Activated B cell treated with CpG ODN at 0.5 μM for 24 hours (primary cell): ENCODE results near the gene WDR91. TPM values are rescaled to one million over a fixed set of nuclear protein-coding genes. Genes with fewer than 3 reads are reported as not detected.

ENCODE experiments used
- ATAC-seq: fragments of 200-7000 bp; cut with Tn5 transposase; one replicate; pipeline ENCODE4 v1.10.0; 2021; ENCODE audit warnings: low read depth, mild to moderate bottlenecking, moderate library complexity
- CTCF ChIA-PET: fragments of 350-600 bp; sonication (Branson Sonifier 250); formaldehyde crosslinking; loops from one replicate; lab custom pipeline; 2021; ENCODE audit warnings: antibody characterized with exemption; lab: Charles Lee
- POLR2A ChIA-PET: fragments of 350-600 bp; sonication (Branson Sonifier 250); formaldehyde crosslinking; loops from one replicate; lab custom pipeline; 2021; ENCODE audit warnings: antibody characterized with exemption; lab: Charles Lee
- DNase-seq: peaks from one replicate; pipeline ENCODE4 v3.0.0; 2022
- H3K27ac Mint-ChIP-seq: one replicate; pipeline ENCODE4 v1.8.0; 2020; ENCODE audit warnings: mixed read lengths
- H3K27me3 Mint-ChIP-seq: one replicate; pipeline ENCODE4 v1.8.0; 2021; ENCODE audit warnings: mixed read lengths
- H3K36me3 Mint-ChIP-seq: one replicate; pipeline ENCODE4 v1.8.0; 2021; ENCODE audit warnings: low read depth, mixed read lengths
- H3K4me1 Mint-ChIP-seq: one replicate; pipeline ENCODE4 v1.8.0; 2021; ENCODE audit warnings: mixed read lengths
- H3K4me3 Mint-ChIP-seq: one replicate; pipeline ENCODE4 v1.8.0; 2020; ENCODE audit warnings: mild to moderate bottlenecking, mixed read lengths
- H3K9me3 Mint-ChIP-seq: one replicate; pipeline ENCODE4 v1.8.0; 2020; ENCODE audit warnings: mixed read lengths
- intact Hi-C: fragments of 100-400 bp; cut with micrococcal nuclease; formaldehyde crosslinking; loops from one replicate; pipeline ENCODE4 v1.15.1; 2024
- total RNA-seq: library from RNA; stranded (reverse); gene quantifications from 2 replicates; pipeline ENCODE4 v1.2.3, GENCODE V29; 2022
- TF ChIP-seq, protein P1 (sequence below): fragments of 200-600 bp; IDR thresholded peaks from one replicate; pipeline ENCODE4 v1.8.0; 2022; ENCODE audit warnings: antibody characterized with exemption, mild to moderate bottlenecking

The WDR91 gene
- total RNA-seq, 1 donor from 2014 or later = 60.1 TPM

DNA sequence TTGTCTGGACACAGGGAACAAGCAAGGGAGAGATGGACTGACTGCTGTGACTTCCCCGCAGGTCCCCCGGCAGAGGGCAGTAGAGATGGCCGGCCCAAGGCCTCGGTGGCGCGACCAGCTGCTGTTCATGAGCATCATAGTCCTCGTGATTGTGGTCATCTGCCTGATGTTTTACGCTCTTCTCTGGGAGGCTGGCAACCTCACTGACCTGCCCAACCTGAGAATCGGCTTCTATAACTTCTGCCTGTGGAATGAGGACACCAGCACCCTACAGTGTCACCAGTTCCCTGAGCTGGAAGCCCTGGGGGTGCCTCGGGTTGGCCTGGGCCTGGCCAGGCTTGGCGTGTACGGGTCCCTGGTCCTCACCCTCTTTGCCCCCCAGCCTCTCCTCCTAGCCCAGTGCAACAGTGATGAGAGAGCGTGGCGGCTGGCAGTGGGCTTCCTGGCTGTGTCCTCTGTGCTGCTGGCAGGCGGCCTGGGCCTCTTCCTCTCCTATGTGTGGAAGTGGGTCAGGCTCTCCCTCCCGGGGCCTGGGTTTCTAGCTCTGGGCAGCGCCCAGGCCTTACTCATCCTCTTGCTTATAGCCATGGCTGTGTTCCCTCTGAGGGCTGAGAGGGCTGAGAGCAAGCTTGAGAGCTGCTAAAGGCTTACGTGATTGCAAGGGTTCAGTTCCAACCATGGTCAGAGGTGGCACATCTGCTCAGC, 46.8 kb downstream of the WDR91 start:
- no peaks in the 10 kb centered on the region for H3K27me3 Mint-ChIP-seq
- ATAC-seq (no peak), DNase-seq (no peak)
- peaks cover 81% of the 10 kb centered on the region for H3K36me3 Mint-ChIP-seq
- TF ChIP-seq, protein P1, sequence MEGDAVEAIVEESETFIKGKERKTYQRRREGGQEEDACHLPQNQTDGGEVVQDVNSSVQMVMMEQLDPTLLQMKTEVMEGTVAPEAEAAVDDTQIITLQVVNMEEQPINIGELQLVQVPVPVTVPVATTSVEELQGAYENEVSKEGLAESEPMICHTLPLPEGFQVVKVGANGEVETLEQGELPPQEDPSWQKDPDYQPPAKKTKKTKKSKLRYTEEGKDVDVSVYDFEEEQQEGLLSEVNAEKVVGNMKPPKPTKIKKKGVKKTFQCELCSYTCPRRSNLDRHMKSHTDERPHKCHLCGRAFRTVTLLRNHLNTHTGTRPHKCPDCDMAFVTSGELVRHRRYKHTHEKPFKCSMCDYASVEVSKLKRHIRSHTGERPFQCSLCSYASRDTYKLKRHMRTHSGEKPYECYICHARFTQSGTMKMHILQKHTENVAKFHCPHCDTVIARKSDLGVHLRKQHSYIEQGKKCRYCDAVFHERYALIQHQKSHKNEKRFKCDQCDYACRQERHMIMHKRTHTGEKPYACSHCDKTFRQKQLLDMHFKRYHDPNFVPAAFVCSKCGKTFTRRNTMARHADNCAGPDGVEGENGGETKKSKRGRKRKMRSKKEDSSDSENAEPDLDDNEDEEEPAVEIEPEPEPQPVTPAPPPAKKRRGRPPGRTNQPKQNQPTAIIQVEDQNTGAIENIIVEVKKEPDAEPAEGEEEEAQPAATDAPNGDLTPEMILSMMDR = no peak
- ChIA-PET CTCF (interaction anchor here (1.1 to 1.5 kb wide), 2 partner anchors 25 to 110 kb away, joined by 3 to 4 read pairs; no protein-coding TSS in a partner anchor), POLR2A (interaction anchor here (0.6 to 6.0 kb wide), 5 partner anchors 16 to 463 kb away, joined by 3 to 119 read pairs (median 5); partner anchors contain the start of genes AGBL3, TMEM140 and WDR91)
- no peak overlapping the region for H3K4me3 Mint-ChIP-seq
- intact Hi-C loops = loop anchor here (5.0 kb wide), 1 partner anchor 707 kb away; the partner anchor contains the start of gene AKR1B1
- H3K27ac Mint-ChIP-seq = peak overlapping the region; percentile 75
- peaks cover 5% of the 10 kb centered on the region for H3K9me3 Mint-ChIP-seq
- H3K4me1 Mint-ChIP-seq = peaks cover 72% of the 10 kb centered on the region

DNA sequence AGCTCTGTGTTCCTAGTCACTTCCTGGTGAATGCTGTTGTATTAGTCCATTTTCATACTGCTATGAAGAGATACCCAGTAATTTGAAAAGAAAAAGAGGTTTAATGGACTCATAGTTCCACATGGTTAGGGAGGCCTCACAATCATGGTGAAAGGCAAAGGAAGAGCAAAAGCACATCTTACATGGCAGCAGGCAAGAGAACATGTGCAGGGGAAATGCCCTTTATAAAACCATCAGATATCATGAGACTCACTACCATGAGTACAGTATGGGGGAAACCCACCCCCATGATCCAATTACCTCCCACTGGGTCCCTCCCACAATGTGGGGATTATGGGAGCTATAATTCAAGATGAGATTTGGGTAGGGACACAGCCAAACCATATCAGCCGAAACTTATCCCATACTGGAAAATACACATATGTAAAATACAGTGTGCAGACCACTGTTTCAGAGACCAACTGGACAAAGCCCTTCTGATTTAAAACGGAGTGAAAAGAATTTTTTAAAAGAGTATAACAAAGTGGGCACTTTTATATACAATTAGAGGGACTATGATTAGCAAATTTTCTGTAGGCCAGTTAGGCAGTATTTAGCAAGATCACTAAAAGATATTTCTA, 48.8 kb downstream of the WDR91 start:
- H3K36me3 Mint-ChIP-seq = peaks cover 76% of the 10 kb centered on the region
- DNase-seq (no peak), ATAC-seq (no peak)
- H3K27me3 Mint-ChIP-seq = no peaks in the 10 kb centered on the region
- CTCF ChIA-PET = interaction anchor here (4.9 kb wide), 1 partner anchor 7 kb away, joined by 36 read pairs; the partner anchor contains the start of gene CYREN
- H3K4me3 Mint-ChIP-seq = no peak overlapping the region
- POLR2A ChIA-PET = interaction anchor here (1.0 to 6.4 kb wide), 4 partner anchors 8 to 176 kb away, joined by 3 to 119 read pairs (median 48); partner anchors contain the start of genes AGBL3, CYREN and TMEM140
- TF ChIP-seq, protein P1 = no peak
- peaks cover 68% of the 10 kb centered on the region for H3K4me1 Mint-ChIP-seq
- intact Hi-C loops = loop anchor here (5.0 kb wide), 1 partner anchor 705 kb away; the partner anchor contains the start of gene AKR1B1
- peak overlapping the region; percentile 93 for H3K27ac Mint-ChIP-seq
- peaks cover 5% of the 10 kb centered on the region for H3K9me3 Mint-ChIP-seq

DNA sequence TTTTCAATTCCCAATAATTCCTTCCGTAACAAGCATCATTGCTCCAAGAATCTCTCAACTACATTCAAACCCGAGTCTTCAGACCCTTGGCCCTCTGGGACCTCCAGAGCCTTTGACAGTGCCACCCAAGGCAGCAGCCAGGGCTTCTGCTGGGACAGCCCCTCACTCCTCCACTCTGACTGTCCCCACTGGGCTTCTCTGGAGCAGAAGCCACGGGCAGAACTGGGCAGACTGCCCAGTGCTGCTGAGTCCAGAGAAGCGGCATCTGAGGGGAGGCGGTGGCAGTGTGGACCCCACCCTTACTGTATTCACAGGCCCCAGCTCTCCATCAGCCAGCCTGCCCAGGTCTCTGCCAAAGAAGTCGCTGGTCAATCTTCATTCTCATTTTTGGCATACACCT, 49.7 kb downstream of the WDR91 start:
- H3K4me3 Mint-ChIP-seq = peak overlapping the region; percentile 65
- TF ChIP-seq, protein P1 = no peak
- H3K9me3 Mint-ChIP-seq = peaks cover 9% of the 10 kb centered on the region
- no peak for DNase-seq
- H3K27ac Mint-ChIP-seq = peak overlapping the region; percentile 93
- ChIA-PET CTCF (interaction anchor here (1.2 to 4.9 kb wide), 4 partner anchors 8 to 175 kb away, joined by 6 to 36 read pairs (median 10); partner anchors contain the start of genes AGBL3, CYREN and TMEM140), POLR2A (interaction anchor here (1.0 to 6.4 kb wide), 8 partner anchors 9 to 816 kb away, joined by 3 to 119 read pairs (median 10); partner anchors contain the start of genes AGBL3, CYREN and TMEM140)
- intact Hi-C loops = loop anchor here (1.0 to 5.0 kb wide), 3 partner anchors 9 to 704 kb away; partner anchors contain the start of genes AKR1B1, CYREN and TMEM140
- no peaks in the 10 kb centered on the region for H3K27me3 Mint-ChIP-seq
- H3K36me3 Mint-ChIP-seq = peaks cover 76% of the 10 kb centered on the region
- no peak for ATAC-seq
- peaks cover 60% of the 10 kb centered on the region for H3K4me1 Mint-ChIP-seq

DNA sequence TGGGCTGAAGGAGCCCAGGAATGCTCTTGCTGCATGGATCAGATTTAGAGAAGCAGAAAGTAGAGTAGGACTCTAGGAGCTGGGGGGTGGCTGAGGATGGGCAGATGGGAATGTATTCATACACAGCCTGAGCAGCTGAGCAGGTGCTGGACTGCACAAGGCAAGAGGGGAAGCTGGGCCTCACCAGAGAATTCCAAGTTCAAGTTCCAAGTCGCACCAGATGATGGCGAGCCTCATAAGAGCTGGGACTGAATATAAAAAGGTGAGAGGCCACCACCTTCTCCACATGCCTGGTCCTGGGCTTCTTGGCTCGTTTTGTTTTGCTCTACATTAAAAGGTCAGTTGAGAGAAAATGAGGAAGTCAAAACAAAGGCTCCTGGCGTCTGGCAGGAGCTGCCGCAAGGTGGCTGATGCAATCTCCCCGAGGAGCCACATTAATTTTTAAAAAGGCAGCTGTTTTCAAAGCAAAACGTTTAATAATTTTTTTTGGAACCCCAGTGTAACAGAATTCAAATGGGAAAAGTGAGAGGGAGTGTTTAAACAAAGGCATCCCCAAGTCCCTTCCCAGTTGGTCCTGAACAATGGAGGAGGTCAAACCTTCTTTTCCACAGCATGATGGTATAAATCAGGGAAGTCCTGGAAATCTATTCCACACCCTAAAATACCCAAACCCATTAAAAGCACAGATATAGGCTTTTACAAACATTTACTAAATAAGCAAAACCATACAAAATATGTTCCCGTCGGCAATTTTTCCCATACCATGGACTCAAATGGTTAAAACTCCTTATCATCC, 50.3 kb downstream of the WDR91 start:
- ATAC-seq = peak; percentile 78
- peaks cover 55% of the 10 kb centered on the region for H3K4me1 Mint-ChIP-seq
- peaks cover 16% of the 10 kb centered on the region for H3K9me3 Mint-ChIP-seq
- DNase-seq = no peak
- CTCF ChIA-PET = interaction anchor here (1.2 to 4.9 kb wide), 4 partner anchors 9 to 175 kb away, joined by 6 to 36 read pairs (median 10); partner anchors contain the start of genes AGBL3, CYREN and TMEM140
- intact Hi-C loops = loop anchor here (1.0 to 5.0 kb wide), 3 partner anchors 9 to 704 kb away; partner anchors contain the start of genes AKR1B1, CYREN and TMEM140
- H3K36me3 Mint-ChIP-seq = peaks cover 76% of the 10 kb centered on the region
- peak overlapping the region; percentile 65 for H3K4me3 Mint-ChIP-seq
- POLR2A ChIA-PET = interaction anchor here (1.0 to 6.4 kb wide), 10 partner anchors 9 to 817 kb away, joined by 3 to 119 read pairs (median 6); partner anchors contain the start of genes AGBL3, CYREN and TMEM140
- peak overlapping the region; percentile 93 for H3K27ac Mint-ChIP-seq
- TF ChIP-seq, protein P1 = no peak
- no peaks in the 10 kb centered on the region for H3K27me3 Mint-ChIP-seq
